ENCODE measurements around the gene MACROD1. TPM values are rescaled to one million over a fixed set of nuclear protein-coding genes. Genes with fewer than 3 reads are reported as not detected.

The MACROD1 gene
- total and polyA plus RNA-seq, 2 of the 13 experiments (the other 11 are each of a cell fraction or from before 2014, with no cell fraction given), result 23.1 to 34.5 TPM

- TF ChIP-seq HNRNPL (IDR thresholded peaks at IDR 0.05; ENCODE audit: low read depth, low read length), result no peak
- no peak for TF ChIP-seq ZNF572 (CRISPR knock-in tag; IDR thresholded peaks at IDR 0.05)
- TF ChIP-seq CERS6 (CRISPR knock-in tag; IDR thresholded peaks at IDR 0.05), result no peak
- TF ChIP-seq ZNF569 (CRISPR knock-in tag; IDR thresholded peaks at IDR 0.05; ENCODE audit: borderline replicate concordance), result no peak
- no peak for TF ChIP-seq GPN1 (CRISPR knock-in tag; IDR thresholded peaks at IDR 0.05; ENCODE audit: borderline replicate concordance)
- TF ChIP-seq SOX13 (IDR thresholded peaks at IDR 0.05), result no peak
- TF ChIP-seq SOX13 (CRISPR knock-in tag; conservative IDR thresholded peaks at IDR 0.05 in 1 of 2, IDR thresholded peaks at IDR 0.05 in 1 of 2), result peak in 1 of 2 experiments; percentile 52; a peak in 2 of 4 replicates
- TF ChIP-seq ZNF574 (CRISPR knock-in tag; IDR thresholded peaks at IDR 0.05), result peak; percentile 74
- no peak for TF ChIP-seq ZNF672 (CRISPR knock-in tag; IDR thresholded peaks at IDR 0.05)
- TF ChIP-seq GATA4 (IDR thresholded peaks at IDR 0.05; ENCODE audit: borderline replicate concordance, low read depth), result peak; percentile 77
- no peak for TF ChIP-seq EHMT2 (IDR thresholded peaks at IDR 0.05; ENCODE audit: borderline replicate concordance, low read depth, low read length)
- peak; percentile 96 for TF ChIP-seq ATF7-NPFF (CRISPR knock-in tag; IDR thresholded peaks at IDR 0.05; ENCODE audit: low read depth)
- no peak for TF ChIP-seq RCOR2 (CRISPR knock-in tag; IDR thresholded peaks at IDR 0.05)
- peak; percentile 91 for TF ChIP-seq SALL1 (CRISPR knock-in tag; IDR thresholded peaks at IDR 0.05)
- TF ChIP-seq CCAR2 (optimal IDR thresholded peaks at IDR 0.05; ENCODE audit: low read depth, low read length), result no peak
- no peak for TF ChIP-seq ZNF383 (CRISPR knock-in tag; IDR thresholded peaks at IDR 0.05; ENCODE audit: borderline replicate concordance)
- TF ChIP-seq KLF15 (CRISPR knock-in tag; IDR thresholded peaks at IDR 0.05; ENCODE audit: borderline replicate concordance), result peak; percentile 95
- no peak for TF ChIP-seq CEBPG (CRISPR knock-in tag; IDR thresholded peaks at IDR 0.05)
- peak; percentile 91 for TF ChIP-seq ZNF781 (CRISPR knock-in tag; IDR thresholded peaks at IDR 0.05; ENCODE audit: borderline replicate concordance, not compliant biosample characterization)
- no peak for TF ChIP-seq ETS1 (CRISPR knock-in tag; IDR thresholded peaks at IDR 0.05)
- TF ChIP-seq KDM2A (CRISPR knock-in tag; IDR thresholded peaks at IDR 0.05; ENCODE audit: borderline replicate concordance, low read depth), result peak; percentile 85
- peak; percentile 87; the same call in 1 of the 2 replicates for TF ChIP-seq ZSCAN9 (CRISPR knock-in tag; IDR thresholded peaks at IDR 0.05; ENCODE audit: borderline replicate concordance)
- TF ChIP-seq ZNF570 (CRISPR knock-in tag; IDR thresholded peaks at IDR 0.05; ENCODE audit: borderline replicate concordance), result peak; percentile 93; the same call in 1 of the 2 replicates
- peak; percentile 69; the same call in 1 of the 2 replicates for TF ChIP-seq WIZ (CRISPR knock-in tag; IDR thresholded peaks at IDR 0.05)
- peak; percentile 94; the same call in 1 of the 2 replicates for TF ChIP-seq KDM5B (CRISPR knock-in tag; IDR thresholded peaks at IDR 0.05; ENCODE audit: borderline replicate concordance)
- TF ChIP-seq ERF (CRISPR knock-in tag; IDR thresholded peaks at IDR 0.05), result peak; percentile 77
- no peak; the same call in 1 of the 2 replicates for TF ChIP-seq ZMYM4 (CRISPR knock-in tag; IDR thresholded peaks at IDR 0.05)
Observed at GRCh38 chr11:64185175-64185692, 19.3 kb upstream of the MACROD1 start (continued).

Measured in HepG2 (cell line).